HepG2 (cell line): Measurements from ENCODE around the gene SEMA3F. TPM values are rescaled to one million over a fixed set of nuclear protein-coding genes. Genes with fewer than 3 reads are reported as not detected.

Experiments
- CREB3 ChIP-seq: sonication (generic); formaldehyde crosslinking; IDR thresholded peaks from 2 replicates; pipeline ENCODE4 v1.5.0; 2020; ENCODE audit warnings: missing genetic modification reagents
- HDAC6 ChIP-seq: fragments of 200-600 bp; sonication (generic); IDR thresholded peaks from 2 replicates; pipeline ENCODE4 v1.7.0; 2017; ENCODE audit warnings: mild to moderate bottlenecking, antibody characterized with exemption, low read length, low read depth
- HINFP ChIP-seq: sonication (generic); formaldehyde crosslinking; IDR thresholded peaks from 2 replicates; pipeline ENCODE4 v1.4.0; 2020; ENCODE audit warnings: low read depth, mild to moderate bottlenecking, missing genetic modification reagents
- NFATC3 ChIP-seq: sonication (generic); formaldehyde crosslinking; IDR thresholded peaks from 2 replicates; pipeline ENCODE4 v1.5.1; 2020; ENCODE audit warnings: mild to moderate bottlenecking, missing genetic modification reagents
- PHB2 ChIP-seq: fragments of 450-650 bp; IDR thresholded peaks from 2 replicates; pipeline ENCODE4 v1.6.1; 2018; ENCODE audit not compliant: partially characterized antibody
- RXRB ChIP-seq: IDR thresholded peaks from 2 replicates; pipeline ENCODE4 v1.6.1; 2016; ENCODE audit warnings: borderline replicate concordance, missing genetic modification reagents, missing compliant biosample characterization
- TARDBP ChIP-seq: sonication (generic); formaldehyde crosslinking; IDR thresholded peaks from 2 replicates; pipeline ENCODE4 v1.8.0; 2022; ENCODE audit warnings: mild to moderate bottlenecking, missing genetic modification reagents
- THAP11 ChIP-seq: IDR thresholded peaks from 2 replicates; pipeline ENCODE4 v1.6.1; 2016; ENCODE audit warnings: missing biosample characterization, missing genetic modification reagents
- U2AF1 ChIP-seq: fragments of 200-400 bp; formaldehyde crosslinking; optimal IDR thresholded peaks from 2 replicates; pipeline ENCODE3; 2017; ENCODE audit warnings: mild to moderate bottlenecking, low read depth, low read length
- ZBTB20 ChIP-seq: sonication (generic); formaldehyde crosslinking; IDR thresholded peaks from 2 replicates; pipeline ENCODE4 v1.8.1; 2023; ENCODE audit warnings: missing genetic modification reagents, low read depth, mild to moderate bottlenecking, borderline replicate concordance
- ZFP36L1 ChIP-seq: sonication (generic); formaldehyde crosslinking; IDR thresholded peaks from 2 replicates; pipeline ENCODE4 v1.8.0; 2022; ENCODE audit warnings: mild to moderate bottlenecking, missing genetic modification reagents, moderate library complexity
- ZMAT5 ChIP-seq: sonication (generic); formaldehyde crosslinking; IDR thresholded peaks from 2 replicates; pipeline ENCODE4 v1.5.0; 2020; ENCODE audit warnings: mild to moderate bottlenecking, low read depth, missing genetic modification reagents, borderline replicate concordance
- ZNF34 ChIP-seq: sonication (generic); formaldehyde crosslinking; IDR thresholded peaks from 2 replicates; pipeline ENCODE4 v1.4.0; 2020; ENCODE audit warnings: mild to moderate bottlenecking, missing genetic modification reagents, borderline replicate concordance
- ZNF432 ChIP-seq: sonication (generic); formaldehyde crosslinking; IDR thresholded peaks from 2 replicates; pipeline ENCODE4 v1.5.0; 2020; ENCODE audit warnings: missing genetic modification reagents, mild to moderate bottlenecking, borderline replicate concordance
- ZNF530 ChIP-seq: sonication (generic); formaldehyde crosslinking; IDR thresholded peaks from 2 replicates; pipeline ENCODE4 v1.5.0; 2020; ENCODE audit warnings: low read depth, mild to moderate bottlenecking, missing genetic modification reagents
- ZNF605 ChIP-seq: sonication (generic); formaldehyde crosslinking; IDR thresholded peaks from 2 replicates; pipeline ENCODE4 v1.8.0; 2022; ENCODE audit warnings: mild to moderate bottlenecking, missing genetic modification reagents
- ZSCAN30 ChIP-seq: sonication (generic); formaldehyde crosslinking; IDR thresholded peaks from 2 replicates; pipeline ENCODE4 v1.5.0; 2020; ENCODE audit warnings: mild to moderate bottlenecking, missing genetic modification reagents
- polyA plus RNA-seq, 8 experiments: library from polyadenylated mRNA; depleted of rRNA in 3 of 8; stranded (reverse) in 7 of 8; unstranded in 1 of 8; fragments of >200 nt; fragmentation: Illumina TruSeq in 4 of 8; extraction: Trizol in 4 of 8; gene quantifications; 2 replicates each; pipeline versions ENCODE4 v1.2.1 to v1.2.3, GENCODE V29; 2011 to 2016; ENCODE audit warnings: low read depth in 4 of 8, missing spikeins in 1 of 8, mixed read lengths in 1 of 8; ENCODE audit not compliant: insufficient read depth in 1 of 8
- total RNA-seq, 5 experiments: library from RNA; depleted of rRNA; stranded (reverse); fragments of >200 nt; fragmentation: Illumina TruSeq; extraction: Trizol; gene quantifications; 2 replicates each; pipeline ENCODE4 v1.2.3, GENCODE V29; 2016; ENCODE audit warnings: low read depth in 1 of 5
- TF ChIP-seq, protein P1 (sequence below): sonication (generic); formaldehyde crosslinking; IDR thresholded peaks from 2 replicates; pipeline ENCODE4 v1.5.1; 2020; ENCODE audit warnings: mild to moderate bottlenecking, missing genetic modification reagents, borderline replicate concordance

The SEMA3F gene
- total and polyA plus RNA-seq, 2 of the 13 experiments (the other 11 are each of a cell fraction or from before 2014, with no cell fraction given), result 7.6 to 17.2 TPM

DNA sequence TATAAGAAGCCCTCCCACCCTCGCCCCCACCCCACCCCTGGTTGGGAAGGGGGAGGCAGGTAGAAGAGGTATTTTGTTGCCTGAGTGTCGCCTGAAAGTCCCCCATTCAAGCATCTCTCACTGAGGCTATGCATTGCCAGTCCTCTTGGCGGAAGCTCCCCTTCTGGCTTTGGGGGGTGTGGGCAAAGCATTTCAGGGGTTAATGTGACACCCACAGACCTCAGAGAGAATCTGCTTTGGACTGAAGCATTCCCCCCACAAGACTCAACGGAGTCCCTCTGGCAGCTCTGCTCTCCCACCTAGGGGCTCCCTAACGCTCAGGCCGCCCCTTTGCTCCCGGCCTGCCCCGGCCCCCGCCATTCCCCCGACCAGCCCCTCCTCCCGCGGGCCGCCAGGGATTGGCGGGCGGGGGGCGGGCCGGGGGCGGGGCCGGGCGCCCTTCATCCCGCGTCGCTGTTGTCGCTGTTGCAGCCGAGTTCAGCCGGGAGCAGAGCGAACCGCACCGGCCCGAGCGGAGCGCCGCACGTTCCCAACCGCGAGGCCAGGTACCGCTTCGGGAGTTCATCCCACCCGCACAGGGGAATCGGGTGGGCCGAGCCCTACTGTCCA lies 49.8 kb downstream of the SEMA3F start, which contains the start of gene SLC38A3 (continued):
- TF ChIP-seq ZNF605 (CRISPR knock-in tag) (no peak), ZNF530 (no peak), ZMAT5 (CRISPR knock-in tag) (no peak), THAP11 (CRISPR knock-in tag) (no peak), U2AF1 (no peak), ZNF432 (CRISPR knock-in tag) (no peak), HINFP (no peak), HDAC6 (no peak), CREB3 (CRISPR knock-in tag) (no peak), TARDBP (CRISPR knock-in tag) (no peak), ZSCAN30 (no peak), RXRB (CRISPR knock-in tag) (no peak), ZFP36L1 (CRISPR knock-in tag) (no peak), ZNF34 (CRISPR knock-in tag) (no peak), NFATC3 (no peak), ZBTB20 (CRISPR knock-in tag) (no peak; the same call in 1 of the 2 replicates), PHB2 (no peak)
- TF ChIP-seq, protein P1, sequence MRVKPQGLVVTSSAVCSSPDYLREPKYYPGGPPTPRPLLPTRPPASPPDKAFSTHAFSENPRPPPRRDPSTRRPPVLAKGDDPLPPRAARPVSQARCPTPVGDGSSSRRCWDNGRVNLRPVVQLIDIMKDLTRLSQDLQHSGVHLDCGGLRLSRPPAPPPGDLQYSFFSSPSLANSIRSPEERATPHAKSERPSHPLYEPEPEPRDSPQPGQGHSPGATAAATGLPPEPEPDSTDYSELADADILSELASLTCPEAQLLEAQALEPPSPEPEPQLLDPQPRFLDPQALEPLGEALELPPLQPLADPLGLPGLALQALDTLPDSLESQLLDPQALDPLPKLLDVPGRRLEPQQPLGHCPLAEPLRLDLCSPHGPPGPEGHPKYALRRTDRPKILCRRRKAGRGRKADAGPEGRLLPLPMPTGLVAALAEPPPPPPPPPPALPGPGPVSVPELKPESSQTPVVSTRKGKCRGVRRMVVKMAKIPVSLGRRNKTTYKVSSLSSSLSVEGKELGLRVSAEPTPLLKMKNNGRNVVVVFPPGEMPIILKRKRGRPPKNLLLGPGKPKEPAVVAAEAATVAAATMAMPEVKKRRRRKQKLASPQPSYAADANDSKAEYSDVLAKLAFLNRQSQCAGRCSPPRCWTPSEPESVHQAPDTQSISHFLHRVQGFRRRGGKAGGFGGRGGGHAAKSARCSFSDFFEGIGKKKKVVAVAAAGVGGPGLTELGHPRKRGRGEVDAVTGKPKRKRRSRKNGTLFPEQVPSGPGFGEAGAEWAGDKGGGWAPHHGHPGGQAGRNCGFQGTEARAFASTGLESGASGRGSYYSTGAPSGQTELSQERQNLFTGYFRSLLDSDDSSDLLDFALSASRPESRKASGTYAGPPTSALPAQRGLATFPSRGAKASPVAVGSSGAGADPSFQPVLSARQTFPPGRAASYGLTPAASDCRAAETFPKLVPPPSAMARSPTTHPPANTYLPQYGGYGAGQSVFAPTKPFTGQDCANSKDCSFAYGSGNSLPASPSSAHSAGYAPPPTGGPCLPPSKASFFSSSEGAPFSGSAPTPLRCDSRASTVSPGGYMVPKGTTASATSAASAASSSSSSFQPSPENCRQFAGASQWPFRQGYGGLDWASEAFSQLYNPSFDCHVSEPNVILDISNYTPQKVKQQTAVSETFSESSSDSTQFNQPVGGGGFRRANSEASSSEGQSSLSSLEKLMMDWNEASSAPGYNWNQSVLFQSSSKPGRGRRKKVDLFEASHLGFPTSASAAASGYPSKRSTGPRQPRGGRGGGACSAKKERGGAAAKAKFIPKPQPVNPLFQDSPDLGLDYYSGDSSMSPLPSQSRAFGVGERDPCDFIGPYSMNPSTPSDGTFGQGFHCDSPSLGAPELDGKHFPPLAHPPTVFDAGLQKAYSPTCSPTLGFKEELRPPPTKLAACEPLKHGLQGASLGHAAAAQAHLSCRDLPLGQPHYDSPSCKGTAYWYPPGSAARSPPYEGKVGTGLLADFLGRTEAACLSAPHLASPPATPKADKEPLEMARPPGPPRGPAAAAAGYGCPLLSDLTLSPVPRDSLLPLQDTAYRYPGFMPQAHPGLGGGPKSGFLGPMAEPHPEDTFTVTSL (CRISPR knock-in tag), result no peak
